ENCODE data around the gene RNU2-63P.
"Not testable (repeated sequence)": the region's sequence is repeated elsewhere in the genome, so short reads cannot be mapped to it uniquely, and the experiment has no call there.

RNU2-63P gene

GRCh38 chr2:87987473-87987872 lies 28.9 kb downstream of the RNU2-63P start:
- H3K27me3 ChIP-seq (ENCODE audit: low read depth); DNase-seq (ENCODE audit: low spot score in 2 of 2); H3K4me3 ChIP-seq; H3K36me3 ChIP-seq (replicated peaks); H3K4me1 ChIP-seq; in situ Hi-C loops (cut with MboI; ENCODE audit: low sequenced_read_pairs); H3K9me3 ChIP-seq: not testable (repeated sequence)

DNA sequence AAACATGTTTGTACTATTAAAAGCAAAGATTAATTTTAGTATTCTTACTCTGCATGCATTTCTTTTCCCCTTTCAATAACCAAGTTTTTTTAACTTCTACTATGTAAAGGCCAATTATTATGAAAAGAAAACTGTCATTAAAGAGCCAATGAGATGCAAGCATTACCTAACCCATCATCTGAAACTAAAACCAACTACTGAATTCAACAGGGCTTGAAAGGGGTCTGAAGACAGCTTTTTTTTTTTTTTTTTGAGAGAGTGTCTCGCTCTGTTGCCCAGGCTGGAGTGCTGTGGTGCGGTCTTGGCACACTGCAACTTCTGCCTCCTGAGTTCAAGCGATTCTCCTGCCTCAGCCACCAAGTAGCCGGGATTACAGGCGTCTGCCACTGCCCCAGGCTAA lies 30.4 kb downstream of the RNU2-63P start:
- H3K4me3 ChIP-seq; in situ Hi-C loops (cut with MboI; ENCODE audit: low sequenced_read_pairs); H3K9me3 ChIP-seq; DNase-seq (ENCODE audit: low spot score in 2 of 2); H3K27me3 ChIP-seq (ENCODE audit: low read depth); H3K36me3 ChIP-seq (replicated peaks); H3K4me1 ChIP-seq: not testable (repeated sequence)

- H3K27me3 ChIP-seq (ENCODE audit: low read depth); H3K4me1 ChIP-seq; DNase-seq (ENCODE audit: low spot score in 2 of 2); in situ Hi-C loops (cut with MboI; ENCODE audit: low sequenced_read_pairs); H3K4me3 ChIP-seq; H3K36me3 ChIP-seq (replicated peaks); H3K9me3 ChIP-seq: not testable (repeated sequence)
These were observed 35.2 kb downstream of the RNU2-63P start for GRCh38 chr2:87981182-87981581.

- H3K4me1 ChIP-seq; H3K36me3 ChIP-seq (replicated peaks); in situ Hi-C loops (cut with MboI; ENCODE audit: low sequenced_read_pairs); H3K4me3 ChIP-seq; H3K9me3 ChIP-seq; DNase-seq (ENCODE audit: low spot score in 2 of 2); H3K27me3 ChIP-seq (ENCODE audit: low read depth): not testable (repeated sequence)
These were observed 44.0 kb downstream of the RNU2-63P start for GRCh38 chr2:87972385-87972784.
